ENCODE measurements around the gene KLHL26. TPM values are rescaled to one million over a fixed set of nuclear protein-coding genes. Genes with fewer than 3 reads are reported as not detected.

The KLHL26 gene
- total and polyA plus RNA-seq, 5 donors from 2014 or later = 1.8 to 16.7 (median 3.2) TPM

DNA sequence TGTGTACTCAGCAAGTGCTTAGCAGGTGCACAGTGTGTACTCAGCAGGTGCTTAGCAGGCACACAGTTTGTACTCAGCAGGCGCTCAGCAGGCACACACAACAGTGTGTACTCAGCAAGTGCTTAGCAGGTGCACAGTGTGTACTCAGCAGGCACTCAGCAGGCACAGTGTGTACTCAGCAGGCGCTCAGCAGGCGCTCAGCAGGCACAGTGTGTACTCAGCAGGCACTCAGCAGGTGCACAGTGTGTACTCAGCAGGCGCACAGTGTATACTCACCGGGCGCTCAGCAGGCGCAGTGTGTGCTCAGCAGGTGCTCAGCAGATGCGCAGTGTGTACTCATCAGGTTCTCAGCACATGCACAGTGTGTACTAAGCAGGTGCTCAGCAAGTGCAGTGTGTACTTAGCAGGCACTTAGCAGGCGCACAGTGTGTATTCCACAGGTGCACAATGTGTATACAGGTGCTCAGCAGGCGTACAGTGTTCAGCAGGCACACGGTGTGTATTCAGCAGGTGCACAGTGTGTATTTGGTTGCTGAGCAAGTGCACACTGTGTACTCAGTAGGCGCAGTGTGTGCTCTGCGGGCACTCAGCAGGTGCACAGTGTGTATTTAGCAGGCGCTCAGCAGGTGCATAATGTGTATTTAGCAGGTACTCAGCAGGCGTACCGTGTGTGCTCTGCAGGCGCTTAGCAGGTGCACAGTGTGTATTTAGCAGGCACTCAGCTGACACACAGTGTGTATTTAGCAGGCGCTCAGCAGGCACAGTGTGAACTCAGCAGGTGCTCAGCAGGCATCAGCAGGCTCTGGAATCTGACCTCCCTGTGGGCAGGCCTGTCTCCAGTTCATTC is 61.7 kb downstream of the KLHL26 start:
- Mint-ChIP-seq H3K27ac (peak overlapping the region; percentile 96 to 99 (median 97)), H3K9me3 (no peaks in the 10 kb centered on the region), H3K4me1 (peaks cover 8 to 51% (median 23%) of the 10 kb centered on the region in 4 donors), H3K27me3 (no peaks in the 10 kb centered on the region), H3K36me3 (no peaks in the 10 kb centered on the region), H3K4me3 (peak overlapping the region; percentile 88 to 94 (median 90))
- no peaks in the 10 kb centered on the region for H3K36me3 ChIP-seq (ENCODE audit: control insufficient read depth, insufficient read depth, low read length)
- DNase-seq (peak in 1 of 3 donors; percentile 11), ATAC-seq (ENCODE audit: low read depth in 2 of 2) (no peak)
- H3K4me3 ChIP-seq (ENCODE audit: low read depth, low read length) = peak overlapping the region; percentile 87
- H3K4me1 ChIP-seq (ENCODE audit: control insufficient read depth, insufficient read depth, low read length, poor library complexity, severe bottlenecking) = peaks cover 38% of the 10 kb centered on the region
- no peaks in the 10 kb centered on the region for H3K27me3 ChIP-seq (ENCODE audit: control insufficient read depth, insufficient read depth, low read length)
- peak overlapping the region; percentile 77 for H3K27ac ChIP-seq (ENCODE audit: insufficient read depth, low read length, poor library complexity, severe bottlenecking)
- no peaks in the 10 kb centered on the region for H3K9me3 ChIP-seq (ENCODE audit: control insufficient read depth in 2 of 2, low read length in 2 of 2)

DNA sequence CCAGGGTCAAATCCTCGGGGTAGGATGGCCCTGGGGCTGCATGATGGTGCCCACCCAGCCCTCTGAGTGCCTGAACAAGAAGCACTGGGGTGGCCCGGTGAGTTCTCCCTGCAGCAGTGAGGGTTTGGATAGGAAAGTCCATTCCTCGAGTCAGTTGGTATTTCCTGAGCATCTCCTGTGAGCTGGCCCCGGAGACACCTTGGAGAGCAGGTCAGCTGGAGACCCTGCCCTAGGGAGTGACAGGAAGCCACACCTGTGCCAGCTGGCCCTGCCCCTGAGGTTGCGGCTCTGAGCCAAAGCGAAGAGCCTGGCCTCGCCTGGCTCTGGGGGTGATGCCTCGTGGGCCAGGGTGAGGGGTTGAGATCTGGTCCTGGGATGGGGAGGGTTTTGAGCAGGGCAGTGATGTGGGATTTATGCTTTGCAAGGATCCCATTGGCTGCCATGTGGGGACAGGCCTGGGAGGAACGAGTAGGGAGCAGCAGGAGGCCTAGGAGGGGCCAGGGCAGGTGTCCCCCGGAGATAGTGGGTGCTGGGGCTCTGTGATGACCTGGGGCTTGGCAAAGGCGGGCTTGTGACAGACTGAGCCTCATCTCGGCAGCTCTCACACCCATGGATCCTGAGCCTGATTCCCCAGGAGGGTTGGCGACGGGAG is 62.7 kb downstream of the KLHL26 start:
- H3K4me3 ChIP-seq (ENCODE audit: low read depth, low read length) = peak overlapping the region; percentile 87
- peak in 2 of 3 donors; percentile 9 to 33 for DNase-seq

DNA sequence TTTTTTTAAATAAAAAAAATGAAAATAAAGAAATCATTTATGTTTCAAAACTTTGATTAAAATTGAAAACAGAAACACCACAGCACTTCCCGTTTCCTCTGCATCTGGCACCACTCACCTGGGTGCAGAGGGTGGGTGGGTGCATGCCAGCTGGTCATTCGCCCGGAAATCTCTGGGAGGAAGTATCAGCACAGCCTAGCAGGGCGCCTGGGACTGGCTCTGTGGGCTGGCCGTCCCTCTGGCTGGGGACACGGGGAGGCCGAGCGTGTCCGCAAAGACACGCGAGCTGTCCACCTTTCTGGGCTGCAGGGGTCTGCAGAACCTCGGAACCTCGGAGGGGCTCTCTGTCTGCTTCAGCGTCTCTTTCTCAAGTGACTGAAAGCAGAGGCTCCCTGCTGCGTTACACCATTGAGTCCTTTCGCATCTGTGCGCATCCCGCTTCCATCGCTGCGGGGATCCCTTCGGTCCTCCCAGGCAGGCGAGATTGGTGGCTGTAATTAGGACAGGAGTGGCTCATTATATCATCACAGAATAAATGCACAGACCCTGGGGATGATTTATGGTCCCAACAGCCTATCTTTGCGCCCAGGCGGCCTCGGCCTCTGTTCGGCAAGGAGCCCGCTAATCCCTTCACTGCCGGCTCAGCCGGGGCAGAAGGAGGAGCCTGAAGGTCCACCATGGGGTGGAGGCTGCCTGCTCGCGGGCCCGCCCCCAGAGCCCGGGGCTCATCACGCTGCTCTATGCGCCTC is 63.8 kb downstream of the KLHL26 start:
- Histone ChIP-seq H3K27me3 (ENCODE audit: control insufficient read depth, insufficient read depth, low read length) (no peaks in the 10 kb centered on the region), H3K4me1 (ENCODE audit: control insufficient read depth, insufficient read depth, low read length, poor library complexity, severe bottlenecking) (peaks cover 38% of the 10 kb centered on the region), H3K36me3 (ENCODE audit: control insufficient read depth, insufficient read depth, low read length) (no peaks in the 10 kb centered on the region), H3K4me3 (ENCODE audit: low read depth, low read length) (peak overlapping the region; percentile 87), H3K9me3 (ENCODE audit: control insufficient read depth in 2 of 2, low read length in 2 of 2) (no peaks in the 10 kb centered on the region), H3K27ac (ENCODE audit: insufficient read depth, low read length, poor library complexity, severe bottlenecking) (peak overlapping the region; percentile 77)
- Mint-ChIP-seq H3K27me3 (no peaks in the 10 kb centered on the region), H3K4me1 (peaks cover 8 to 54% (median 26%) of the 10 kb centered on the region in 4 donors), H3K36me3 (no peaks in the 10 kb centered on the region), H3K4me3 (peak overlapping the region; percentile 88 to 97 (median 90)), H3K9me3 (no peaks in the 10 kb centered on the region), H3K27ac (peak overlapping the region; percentile 95 to 97 (median 96))
- ATAC-seq (ENCODE audit: low read depth in 2 of 2) (peak; percentile 91 to 92), DNase-seq (peak; percentile 56 to 83 (median 76))

More for the DNA sequence above, 62.7 kb downstream of the KLHL26 start:
- Histone ChIP-seq H3K27ac (ENCODE audit: insufficient read depth, low read length, poor library complexity, severe bottlenecking) (peak overlapping the region; percentile 77), H3K9me3 (ENCODE audit: control insufficient read depth in 2 of 2, low read length in 2 of 2) (no peaks in the 10 kb centered on the region), H3K4me1 (ENCODE audit: control insufficient read depth, insufficient read depth, low read length, poor library complexity, severe bottlenecking) (peaks cover 38% of the 10 kb centered on the region), H3K27me3 (ENCODE audit: control insufficient read depth, insufficient read depth, low read length) (no peaks in the 10 kb centered on the region), H3K36me3 (ENCODE audit: control insufficient read depth, insufficient read depth, low read length) (no peaks in the 10 kb centered on the region)
- Mint-ChIP-seq H3K27me3 (no peaks in the 10 kb centered on the region), H3K4me3 (peak overlapping the region; percentile 88 to 94 (median 90)), H3K36me3 (no peaks in the 10 kb centered on the region), H3K27ac (peak overlapping the region; percentile 96 to 99 (median 97)), H3K9me3 (no peaks in the 10 kb centered on the region), H3K4me1 (peaks cover 8 to 51% (median 23%) of the 10 kb centered on the region in 4 donors)
- ATAC-seq (ENCODE audit: low read depth in 2 of 2) = no peak

DNA sequence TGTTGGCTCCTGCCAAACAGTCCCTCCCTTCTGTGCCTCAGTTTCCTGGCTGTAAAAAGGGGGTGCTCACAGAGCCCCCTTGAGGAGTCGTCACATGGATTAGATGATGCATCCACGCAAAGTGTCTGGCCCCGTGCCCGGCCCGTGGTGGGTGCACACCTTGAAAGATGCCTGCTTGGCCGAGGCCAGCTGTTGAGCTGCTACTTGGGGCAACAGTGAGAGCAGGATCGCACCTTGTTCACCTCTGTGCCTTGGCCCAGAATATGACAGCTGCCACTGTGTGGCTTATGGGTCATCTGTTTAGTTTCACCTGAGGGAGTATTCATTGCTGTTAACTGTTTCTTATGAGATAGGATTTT is 64.4 kb downstream of the KLHL26 start:
- H3K4me1 Mint-ChIP-seq = peaks cover 8 to 50% (median 26%) of the 10 kb centered on the region in 4 donors
- H3K9me3 ChIP-seq (ENCODE audit: control insufficient read depth in 2 of 2, low read length in 2 of 2) = no peaks in the 10 kb centered on the region
- no peaks in the 10 kb centered on the region for H3K36me3 Mint-ChIP-seq
- H3K27me3 Mint-ChIP-seq = no peaks in the 10 kb centered on the region
- peak overlapping the region; percentile 87 for H3K4me3 ChIP-seq (ENCODE audit: low read depth, low read length)
- no peaks in the 10 kb centered on the region for H3K9me3 Mint-ChIP-seq
- ATAC-seq (ENCODE audit: low read depth in 2 of 2) = peak; percentile 2 to 3
- H3K27ac ChIP-seq (ENCODE audit: insufficient read depth, low read length, poor library complexity, severe bottlenecking) = peak overlapping the region; percentile 77
- DNase-seq = no peak
- H3K27me3 ChIP-seq (ENCODE audit: control insufficient read depth, insufficient read depth, low read length) = no peaks in the 10 kb centered on the region
- peak overlapping the region; percentile 90 to 96 (median 95) for H3K27ac Mint-ChIP-seq
- H3K4me1 ChIP-seq (ENCODE audit: control insufficient read depth, insufficient read depth, low read length, poor library complexity, severe bottlenecking) = peaks cover 38% of the 10 kb centered on the region
- H3K36me3 ChIP-seq (ENCODE audit: control insufficient read depth, insufficient read depth, low read length) = no peaks in the 10 kb centered on the region
- peak overlapping the region; percentile 88 to 97 (median 90) for H3K4me3 Mint-ChIP-seq

DNA sequence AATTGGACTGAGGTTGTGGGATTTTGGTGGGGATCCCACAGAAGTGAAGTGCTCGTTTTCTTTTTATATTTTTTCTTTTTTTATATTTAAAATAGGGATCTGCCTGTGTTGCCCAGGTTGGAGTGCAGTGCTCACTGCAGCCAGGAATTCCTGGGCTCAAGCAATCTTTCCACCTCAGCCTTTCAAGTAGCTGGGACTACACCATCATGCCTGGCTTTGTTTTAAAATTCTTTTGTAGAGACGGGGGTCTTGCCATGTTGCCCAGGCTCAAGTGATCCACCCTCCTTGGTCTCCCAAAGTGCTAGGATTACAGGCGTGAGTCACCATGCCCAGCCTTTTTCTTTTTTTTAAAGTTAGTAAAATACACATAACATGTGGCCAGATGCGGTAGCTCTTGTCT is 67.2 kb downstream of the KLHL26 start:
- no peak overlapping the region for H3K27ac Mint-ChIP-seq
- Histone ChIP-seq H3K4me1 (ENCODE audit: control insufficient read depth, insufficient read depth, low read length, poor library complexity, severe bottlenecking) (peaks cover 23% of the 10 kb centered on the region), H3K27me3 (ENCODE audit: control insufficient read depth, insufficient read depth, low read length) (no peaks in the 10 kb centered on the region), H3K27ac (ENCODE audit: insufficient read depth, low read length, poor library complexity, severe bottlenecking) (no peak overlapping the region), H3K4me3 (ENCODE audit: low read depth, low read length) (no peak overlapping the region), H3K36me3 (ENCODE audit: control insufficient read depth, insufficient read depth, low read length) (no peaks in the 10 kb centered on the region), H3K9me3 (ENCODE audit: control insufficient read depth in 2 of 2, low read length in 2 of 2) (no peaks in the 10 kb centered on the region)
- no peaks in the 10 kb centered on the region for H3K36me3 Mint-ChIP-seq
- ATAC-seq (ENCODE audit: low read depth in 2 of 2) (no peak), DNase-seq (no peak)
- no peaks in the 10 kb centered on the region for H3K27me3 Mint-ChIP-seq
- H3K4me3 Mint-ChIP-seq = no peak overlapping the region
- no peaks in the 10 kb centered on the region for H3K9me3 Mint-ChIP-seq
- H3K4me1 Mint-ChIP-seq = peaks cover 16 to 52% (median 31%) of the 10 kb centered on the region in 4 donors

GRCh38 chr19:18704971-18705370 is 68.1 kb downstream of the KLHL26 start:
- H3K4me1 ChIP-seq (ENCODE audit: control insufficient read depth, insufficient read depth, low read length, poor library complexity, severe bottlenecking) = peaks cover 18% of the 10 kb centered on the region
- Mint-ChIP-seq H3K4me1 (peaks cover 13 to 48% (median 24%) of the 10 kb centered on the region in 4 donors), H3K4me3 (peak overlapping the region in 2 of 4 donors; percentile 44 to 59), H3K27me3 (no peaks in the 10 kb centered on the region), H3K9me3 (no peaks in the 10 kb centered on the region), H3K27ac (no peak overlapping the region), H3K36me3 (no peaks in the 10 kb centered on the region)
- H3K4me3 ChIP-seq (ENCODE audit: low read depth, low read length) = no peak overlapping the region
- no peak for DNase-seq
- no peak overlapping the region for H3K27ac ChIP-seq (ENCODE audit: insufficient read depth, low read length, poor library complexity, severe bottlenecking)
- ATAC-seq (ENCODE audit: low read depth in 2 of 2) = no peak
- H3K27me3 ChIP-seq (ENCODE audit: control insufficient read depth, insufficient read depth, low read length) = no peaks in the 10 kb centered on the region
- no peaks in the 10 kb centered on the region for H3K36me3 ChIP-seq (ENCODE audit: control insufficient read depth, insufficient read depth, low read length)
- H3K9me3 ChIP-seq (ENCODE audit: control insufficient read depth in 2 of 2, low read length in 2 of 2) = no peaks in the 10 kb centered on the region

GRCh38 chr19:18708452-18709231 is 71.8 kb downstream of the KLHL26 start:
- peaks cover 4% of the 10 kb centered on the region for H3K36me3 Mint-ChIP-seq
- no peak overlapping the region for H3K4me3 Mint-ChIP-seq
- DNase-seq (no peak), ATAC-seq (ENCODE audit: low read depth in 2 of 2) (peak in 1 of 2 donors; percentile 18)
- Histone ChIP-seq H3K4me3 (ENCODE audit: low read depth, low read length) (no peak overlapping the region), H3K36me3 (ENCODE audit: control insufficient read depth, insufficient read depth, low read length) (no peaks in the 10 kb centered on the region), H3K27me3 (ENCODE audit: control insufficient read depth, insufficient read depth, low read length) (no peaks in the 10 kb centered on the region), H3K4me1 (ENCODE audit: control insufficient read depth, insufficient read depth, low read length, poor library complexity, severe bottlenecking) (peaks cover 7% of the 10 kb centered on the region), H3K27ac (ENCODE audit: insufficient read depth, low read length, poor library complexity, severe bottlenecking) (no peak overlapping the region), H3K9me3 (ENCODE audit: control insufficient read depth in 2 of 2, low read length in 2 of 2) (no peaks in the 10 kb centered on the region)
- peak overlapping the region in 1 of 3 donors; percentile 42 for H3K27ac Mint-ChIP-seq
- H3K4me1 Mint-ChIP-seq = peaks cover 7 to 42% (median 13%) of the 10 kb centered on the region in 4 donors
- no peaks in the 10 kb centered on the region for H3K27me3 Mint-ChIP-seq
- H3K9me3 Mint-ChIP-seq = no peaks in the 10 kb centered on the region

All from CD4-positive, CD25-positive, alpha-beta regulatory T cell (primary cell).